ENCODE data around the gene UNG. TPM values are rescaled to one million over a fixed set of nuclear protein-coding genes. Genes with fewer than 3 reads are reported as not detected.
A peak's percentile ranks its signal among the peaks of the same experiment; 100 is the strongest.

The UNG gene
- total and polyA plus RNA-seq, 9 of the 15 experiments (the other 6 are each of a cell fraction or from before 2014, with no cell fraction given), result 8.4 to 59.8 (median 41.0) TPM

GRCh38 chr12:109154451-109155438, 57.3 kb downstream of the UNG start (continued):
- no peak for TF ChIP-seq ARID3A (IDR thresholded peaks at IDR 0.05; ENCODE audit: borderline replicate concordance, low read depth, low read length)
- TF ChIP-seq GABPB2 (CRISPR knock-in tag; conservative IDR thresholded peaks at IDR 0.05), result no peak
- TF ChIP-seq MEF2D (tag; conservative IDR thresholded peaks at IDR 0.05; ENCODE audit: low read depth), result no peak
- TF ChIP-seq NFIC (IDR thresholded peaks at IDR 0.05), result no peak
- no peak for TF ChIP-seq HOMEZ (CRISPR knock-in tag; IDR thresholded peaks at IDR 0.05)
- TF ChIP-seq ATF1 (CRISPR knock-in tag; IDR thresholded peaks at IDR 0.05), result no peak
- peak; percentile 62 for TF ChIP-seq ATF1 (tag; IDR thresholded peaks at IDR 0.05)
- TF ChIP-seq CSDE1 (IDR thresholded peaks at IDR 0.05), result no peak
- TF ChIP-seq ZFP30 (CRISPR knock-in tag; IDR thresholded peaks at IDR 0.05; ENCODE audit: borderline replicate concordance), result no peak
- no peak for TF ChIP-seq RBM39 (optimal IDR thresholded peaks at IDR 0.05; ENCODE audit: low read depth, low read length)
- no peak for TF ChIP-seq NKRF (IDR thresholded peaks at IDR 0.05; ENCODE audit: borderline replicate concordance)
- TF ChIP-seq TAF15 (IDR thresholded peaks at IDR 0.05; ENCODE audit: low read depth, low read length), result no peak
- no peak for TF ChIP-seq CEBPB (tag; IDR thresholded peaks at IDR 0.05)
- TF ChIP-seq MTF1 (CRISPR knock-in tag; IDR thresholded peaks at IDR 0.05; ENCODE audit: borderline replicate concordance), result no peak
- peak in 1 of 2 experiments; percentile 14 for TF ChIP-seq E2F6 (IDR thresholded peaks at IDR 0.05; ENCODE audit: borderline replicate concordance in 1 of 2, extremely low read depth in 1 of 2, insufficient read depth in 1 of 2, insufficient read length in 1 of 2, low read depth in 1 of 2, low read length in 1 of 2, poor library complexity in 1 of 2, severe bottlenecking in 1 of 2)
- no peak for TF ChIP-seq ZNF57 (CRISPR knock-in tag; IDR thresholded peaks at IDR 0.05)
- TF ChIP-seq PPARD (CRISPR knock-in tag; IDR thresholded peaks at IDR 0.05), result no peak
- TF ChIP-seq TOE1 (IDR thresholded peaks at IDR 0.05; ENCODE audit: borderline replicate concordance), result peak; percentile 25; the same call in 1 of the 2 replicates
- TF ChIP-seq TOE1 (CRISPR knock-in tag; IDR thresholded peaks at IDR 0.05; ENCODE audit: borderline replicate concordance, low read depth), result no peak
- 0 out of 2 replicates have a peak, but pooled peaks have one; percentile 34 for TF ChIP-seq DIDO1 (tag; IDR thresholded peaks at IDR 0.05; ENCODE audit: low read depth)
- TF ChIP-seq IRF2 (CRISPR knock-in tag; IDR thresholded peaks at IDR 0.05), result no peak

Data from K562 (cell line).